Body of pancreas (tissue), 4 donors: ENCODE data around the gene PRDM8.

Experiments used
- CTCF ChIP-seq, 7 experiments: fragments of 450-650 bp in 4 of 7; fragments of 200-600 bp in 3 of 7; sonication (generic) in 3 of 7; IDR thresholded peaks; one replicate each; pipeline ENCODE4 v1.5.1; 2016 to 2019; ENCODE audit warnings: antibody characterized with exemption in 7 of 7
- POLR2A ChIP-seq, 3 donors: fragments of 450-650 bp; IDR thresholded peaks; one replicate each; pipeline ENCODE4 v1.6.1; 2016; ENCODE audit warnings: antibody characterized with exemption in 3 of 3, mild to moderate bottlenecking in 2 of 3

- no peak for TF ChIP-seq CTCF (IDR thresholded peaks at IDR 0.05)
- TF ChIP-seq POLR2A (IDR thresholded peaks at IDR 0.05), result no peak
These were observed 31.8 kb downstream of the PRDM8 start for GRCh38 chr4:80229128-80229527.
